Neutrophil (primary cell): ENCODE measurements around the gene CPA5.

Source experiments
- H3K27ac ChIP-seq: fragments of 200-600 bp; sonication (generic); 2 replicates; pipeline ENCODE4 v1.5.1; 2016; ENCODE audit warnings: mild to moderate bottlenecking, moderate library complexity
- H3K27me3 ChIP-seq: fragments of 200-600 bp; sonication (generic); 2 replicates; pipeline ENCODE4 v1.6.0; 2016; ENCODE audit warnings: mild to moderate bottlenecking
- H3K36me3 ChIP-seq: fragments of 200-600 bp; sonication (generic); 2 replicates; pipeline ENCODE4 v1.5.1; 2017
- H3K4me1 ChIP-seq, 2 experiments: fragments of 200-600 bp in 1 of 2; sonication (generic) in 1 of 2; 1 replicate in 1 of 2; 2 replicates in 1 of 2; pipeline versions ENCODE4 v1.5.1 to v1.6.1; 2013 to 2016; ENCODE audit warnings: low read depth in 1 of 2, low read length in 1 of 2, mild to moderate bottlenecking in 1 of 2, moderate library complexity in 1 of 2; ENCODE audit not compliant: control insufficient read depth in 1 of 2, insufficient read depth in 1 of 2
- H3K4me3 ChIP-seq, 2 experiments: fragments of 200-600 bp in 1 of 2; sonication (generic) in 1 of 2; 1 replicate in 1 of 2; 2 replicates in 1 of 2; pipeline ENCODE4 v1.5.1; 2013 to 2016; ENCODE audit warnings: low read depth in 1 of 2, low read length in 1 of 2, mild to moderate bottlenecking in 1 of 2, moderate library complexity in 1 of 2
- H3K9me3 ChIP-seq: fragments of 200-600 bp; sonication (generic); 2 replicates; pipeline ENCODE4 v1.5.1; 2016
- CTCF ChIP-seq: fragments of 200-600 bp; sonication (generic); IDR thresholded peaks from 2 replicates; pipeline ENCODE4 v1.5.1; 2016; ENCODE audit warnings: antibody characterized with exemption

CPA5 gene

DNA sequence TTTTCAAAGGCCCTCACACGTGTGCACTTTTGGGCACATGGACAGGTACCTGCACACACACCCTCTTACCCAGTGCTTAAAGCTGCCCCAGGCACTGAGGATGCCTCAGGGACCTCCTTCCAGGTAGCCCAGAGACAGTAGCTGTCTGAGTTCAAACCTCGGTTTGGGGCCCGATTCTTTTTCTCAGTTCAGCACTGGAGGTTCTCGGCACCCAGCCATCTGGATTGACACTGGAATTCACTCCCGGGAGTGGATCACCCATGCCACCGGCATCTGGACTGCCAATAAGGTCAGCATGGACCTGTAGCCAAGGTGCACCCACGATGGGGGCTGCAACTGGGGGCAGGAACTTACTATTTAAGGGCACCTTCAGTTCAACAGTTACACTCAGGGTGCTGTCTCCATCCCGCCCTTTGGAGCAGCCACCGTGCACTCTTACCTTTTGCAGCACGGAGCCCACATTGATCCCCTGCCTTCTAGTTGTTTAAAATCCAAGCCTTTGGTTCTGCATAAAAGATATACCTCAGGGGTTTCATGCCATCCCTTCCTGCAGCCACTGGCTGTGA, 17.7 kb downstream of the CPA5 start:
- Histone ChIP-seq H3K4me3 (no peak overlapping the region), H3K27ac (no peak overlapping the region), H3K9me3 (no peaks in the 10 kb centered on the region), H3K36me3 (no peaks in the 10 kb centered on the region), H3K27me3 (no peaks in the 10 kb centered on the region), H3K4me1 (no peaks in the 10 kb centered on the region)
- TF ChIP-seq CTCF = no peak

DNA sequence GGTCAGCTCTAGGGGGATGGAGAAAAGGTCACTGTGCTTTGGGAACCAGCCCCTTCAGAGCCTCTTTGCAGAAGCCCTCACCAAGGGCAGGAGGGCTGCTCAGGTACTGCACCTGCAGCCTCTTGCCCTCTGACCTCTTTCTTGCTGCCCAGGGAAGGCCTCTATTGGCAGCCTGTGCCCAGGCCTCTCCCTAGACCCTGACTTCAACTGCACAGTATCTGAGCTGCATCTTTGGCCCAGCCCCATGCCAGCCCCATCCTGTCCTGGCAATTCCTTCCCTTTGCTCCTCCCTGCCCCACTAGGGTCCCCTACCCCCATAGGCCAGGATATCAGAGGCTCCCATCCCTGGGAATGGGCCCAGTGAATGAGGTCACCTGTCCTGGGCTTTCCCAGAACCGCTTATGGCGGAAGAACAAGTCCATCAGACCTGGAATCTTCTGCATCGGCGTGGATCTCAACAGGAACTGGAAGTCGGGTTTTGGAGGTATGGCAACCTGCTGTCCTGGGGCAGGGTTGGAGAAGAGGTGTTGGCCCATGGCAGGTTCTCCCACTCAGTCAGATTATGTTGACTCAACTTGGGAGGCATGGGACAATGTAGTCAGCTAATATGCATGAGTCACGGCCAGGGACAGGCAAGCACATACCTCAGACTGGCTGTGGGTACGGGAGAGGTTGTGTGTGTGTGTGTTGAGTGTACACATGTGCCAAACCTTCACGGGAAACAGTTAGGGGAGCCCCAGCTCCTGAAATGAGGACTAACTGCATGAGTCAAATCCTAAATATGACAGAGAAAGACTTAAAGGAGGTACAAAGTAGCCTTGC, 18.6 kb downstream of the CPA5 start:
- Histone ChIP-seq H3K4me1 (no peaks in the 10 kb centered on the region), H3K36me3 (no peaks in the 10 kb centered on the region), H3K27ac (no peak overlapping the region), H3K4me3 (no peak overlapping the region), H3K27me3 (no peaks in the 10 kb centered on the region), H3K9me3 (no peaks in the 10 kb centered on the region)
- TF ChIP-seq CTCF = no peak

GRCh38 chr7:130364451-130364850, 19.8 kb downstream of the CPA5 start:
- H3K4me3 ChIP-seq = no peak overlapping the region
- no peak overlapping the region for H3K27ac ChIP-seq
- TF ChIP-seq CTCF = no peak
- no peaks in the 10 kb centered on the region for H3K27me3 ChIP-seq
- H3K4me1 ChIP-seq = peaks cover 0 to 3% of the 10 kb centered on the region in 2 experiments
- H3K36me3 ChIP-seq = no peaks in the 10 kb centered on the region
- H3K9me3 ChIP-seq = no peaks in the 10 kb centered on the region

GRCh38 chr7:130365088-130365487, 20.5 kb downstream of the CPA5 start:
- H3K4me1 ChIP-seq = peaks cover 0 to 4% of the 10 kb centered on the region in 2 experiments

More at GRCh38 chr7:130365088-130365487, 20.5 kb downstream of the CPA5 start:
- Histone ChIP-seq H3K4me3 (no peak overlapping the region), H3K36me3 (no peaks in the 10 kb centered on the region), H3K9me3 (no peaks in the 10 kb centered on the region), H3K27me3 (no peaks in the 10 kb centered on the region), H3K27ac (no peak overlapping the region)
- TF ChIP-seq CTCF = no peak
